ENCODE results near the gene KRT5.

GRCh38 chr12:52521175-52521567, 977 bp upstream of the KRT5 start:
- TF ChIP-seq CTCF (IDR thresholded peaks at IDR 0.05) (no peak), POLR2A (IDR thresholded peaks at IDR 0.05) (no peak)

Data from Peyer's patch (tissue), 4 donors.